Measurements from ENCODE around the gene NEK2.
"Not testable (repeated sequence)": the region's sequence is repeated elsewhere in the genome, so short reads cannot be mapped to it uniquely, and the experiment has no call there.

Gene NEK2

DNA sequence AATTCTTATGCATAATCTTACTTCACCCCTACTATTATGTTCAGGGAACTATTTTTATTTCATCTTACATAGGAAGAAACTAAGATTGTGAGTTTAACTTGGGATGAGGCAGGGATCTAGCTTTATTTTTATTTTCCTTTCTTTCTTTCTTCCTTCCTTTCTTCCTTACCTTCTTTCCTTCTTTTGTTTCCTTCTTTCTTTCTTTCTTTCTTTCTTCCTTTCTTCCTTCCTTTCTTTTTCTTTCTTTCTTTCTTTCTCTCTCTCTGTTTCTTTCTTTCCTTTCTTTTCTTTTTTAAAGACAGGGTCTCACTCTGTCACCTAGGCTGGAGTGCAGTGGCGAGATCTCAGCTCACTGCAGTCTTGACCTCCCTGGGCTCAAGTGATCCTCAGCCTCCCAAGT lies 28.9 kb downstream of the NEK2 start:
- Histone ChIP-seq H3K18ac (ENCODE audit: low read length) (no peak overlapping the region), H4K8ac (ENCODE audit: low read depth, low read length) (no peak overlapping the region), H3K79me1 (ENCODE audit: low read length) (no peaks in the 10 kb centered on the region), H2BK5ac (ENCODE audit: low read length) (no peak overlapping the region), H3K56ac (ENCODE audit: low read length) (no peak overlapping the region), H3K27ac (ENCODE audit: low read depth, low read length) (no peak overlapping the region), H3K27me3 (ENCODE audit: insufficient read depth, low read length, poor library complexity) (no peaks in the 10 kb centered on the region), H3K79me2 (ENCODE audit: control insufficient read depth, insufficient read depth, low read length) (no peaks in the 10 kb centered on the region), H4K5ac (ENCODE audit: low read length) (no peak overlapping the region), H3K36me3 (ENCODE audit: control insufficient read depth, insufficient read depth, low read length) (no peaks in the 10 kb centered on the region), H2BK120ac (ENCODE audit: low read depth, low read length) (no peak overlapping the region), H3K23ac (ENCODE audit: low read length) (no peak overlapping the region), H3K4me2 (ENCODE audit: low read length) (no peak overlapping the region), H2AK5ac (ENCODE audit: low read length) (no peak overlapping the region), H2BK15ac (replicated peaks; ENCODE audit: low read depth) (no peak overlapping the region), H3K4me1 (ENCODE audit: control insufficient read depth, low read depth, low read length) (peaks cover 2% of the 10 kb centered on the region), H3K4ac (ENCODE audit: low read depth, low read length) (no peak overlapping the region), H3K4me3 (ENCODE audit: low read length) (no peak overlapping the region), H3K9ac (ENCODE audit: low read length) (no peak overlapping the region)
- no CpG with 5 or more reads among the region's 1 CpG for WGBS (ENCODE audit: extremely low coverage, insufficient coverage, low lambda C conversion rate)
- no peak for DNase-seq

GRCh38 chr1:211645601-211646000 lies 29.8 kb downstream of the NEK2 start:
- H2BK120ac ChIP-seq (ENCODE audit: low read depth, low read length); H2BK5ac ChIP-seq (ENCODE audit: low read length); H3K56ac ChIP-seq (ENCODE audit: low read length); H2AK5ac ChIP-seq (ENCODE audit: low read length); H3K4me2 ChIP-seq (ENCODE audit: low read length); H3K79me1 ChIP-seq (ENCODE audit: low read length); H3K9ac ChIP-seq (ENCODE audit: low read length); H3K4me1 ChIP-seq (ENCODE audit: control insufficient read depth, low read depth, low read length); H3K18ac ChIP-seq (ENCODE audit: low read length); H3K23ac ChIP-seq (ENCODE audit: low read length); H3K4me3 ChIP-seq (ENCODE audit: low read length); H4K5ac ChIP-seq (ENCODE audit: low read length); H3K36me3 ChIP-seq (ENCODE audit: control insufficient read depth, insufficient read depth, low read length); H3K27me3 ChIP-seq (ENCODE audit: insufficient read depth, low read length, poor library complexity); DNase-seq; H4K8ac ChIP-seq (ENCODE audit: low read depth, low read length); H2BK15ac ChIP-seq (replicated peaks; ENCODE audit: low read depth); H3K79me2 ChIP-seq (ENCODE audit: control insufficient read depth, insufficient read depth, low read length); H3K27ac ChIP-seq (ENCODE audit: low read depth, low read length); H3K4ac ChIP-seq (ENCODE audit: low read depth, low read length): not testable (repeated sequence)
- no CpG with 5 or more reads among the region's 5 CpGs for WGBS (ENCODE audit: extremely low coverage, insufficient coverage, low lambda C conversion rate)

GRCh38 chr1:211644653-211645052 lies 30.8 kb downstream of the NEK2 start:
- H3K27me3 ChIP-seq (ENCODE audit: insufficient read depth, low read length, poor library complexity) = no peaks in the 10 kb centered on the region
- no peak overlapping the region for H4K8ac ChIP-seq (ENCODE audit: low read depth, low read length)
- H4K5ac ChIP-seq (ENCODE audit: low read length) = no peak overlapping the region
- H3K4me3 ChIP-seq (ENCODE audit: low read length) = no peak overlapping the region
- WGBS (ENCODE audit: extremely low coverage, insufficient coverage, low lambda C conversion rate) = no CpG with 5 or more reads among the region's 2 CpGs
- no peaks in the 10 kb centered on the region for H3K79me2 ChIP-seq (ENCODE audit: control insufficient read depth, insufficient read depth, low read length)
- H3K79me1 ChIP-seq (ENCODE audit: low read length) = no peaks in the 10 kb centered on the region
- H3K56ac ChIP-seq (ENCODE audit: low read length) = no peak overlapping the region
- no peak overlapping the region for H2AK5ac ChIP-seq (ENCODE audit: low read length)
- no peak overlapping the region for H2BK5ac ChIP-seq (ENCODE audit: low read length)
- no peak overlapping the region for H2BK120ac ChIP-seq (ENCODE audit: low read depth, low read length)
- peaks cover 2% of the 10 kb centered on the region for H3K4me1 ChIP-seq (ENCODE audit: control insufficient read depth, low read depth, low read length)
- H3K27ac ChIP-seq (ENCODE audit: low read depth, low read length) = no peak overlapping the region
- no peak overlapping the region for H3K18ac ChIP-seq (ENCODE audit: low read length)
- no peak overlapping the region for H3K4me2 ChIP-seq (ENCODE audit: low read length)
- H3K23ac ChIP-seq (ENCODE audit: low read length) = no peak overlapping the region
- H2BK15ac ChIP-seq (replicated peaks; ENCODE audit: low read depth) = no peak overlapping the region
- no peaks in the 10 kb centered on the region for H3K36me3 ChIP-seq (ENCODE audit: control insufficient read depth, insufficient read depth, low read length)
- no peak overlapping the region for H3K4ac ChIP-seq (ENCODE audit: low read depth, low read length)
- no peak overlapping the region for H3K9ac ChIP-seq (ENCODE audit: low read length)
- DNase-seq = no peak

DNA sequence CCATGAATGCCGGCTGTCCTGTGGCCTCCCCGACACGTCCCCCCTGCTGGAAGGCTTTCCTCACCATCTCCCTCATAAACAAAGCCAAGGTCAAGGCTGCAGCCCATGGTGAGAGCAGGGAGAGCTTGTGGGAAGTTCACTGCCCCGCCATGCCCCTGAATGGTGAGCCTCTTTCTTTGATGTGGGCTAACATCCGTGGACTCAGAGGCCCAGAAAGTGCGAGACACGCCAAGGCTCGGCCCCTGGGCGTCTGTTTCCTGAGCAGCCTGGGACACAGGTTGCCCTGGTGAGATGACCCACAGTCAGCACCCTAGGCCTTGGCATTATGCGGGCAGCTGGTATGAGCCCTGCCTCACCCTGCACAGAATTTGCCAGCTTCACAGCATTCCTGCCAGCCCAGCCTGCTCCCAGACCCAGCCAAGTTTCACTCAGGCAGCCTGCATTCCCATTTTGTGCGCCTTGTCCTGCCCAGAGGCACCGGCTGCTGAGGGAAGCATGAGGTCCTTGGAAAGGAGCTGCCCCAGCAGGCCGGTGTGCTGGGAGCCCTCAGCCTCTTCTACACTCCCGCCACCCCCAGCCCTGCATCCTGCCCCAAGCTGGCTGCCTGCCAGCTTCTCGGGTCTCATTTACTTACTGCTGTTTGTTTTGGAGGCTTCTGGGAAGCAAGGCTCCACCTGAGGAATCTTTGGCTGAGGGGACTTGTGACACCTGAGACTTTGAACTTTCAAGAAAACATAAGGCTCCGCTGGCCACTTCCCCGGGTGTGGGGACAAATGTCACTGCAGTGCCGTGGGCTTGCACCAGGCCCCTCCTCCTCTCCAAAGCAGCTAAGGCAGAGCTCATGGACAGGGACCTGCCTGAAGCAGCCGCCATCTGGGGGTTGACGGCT lies 31.9 kb downstream of the NEK2 start:
- Histone ChIP-seq H4K8ac (ENCODE audit: low read depth, low read length) (no peak overlapping the region), H2BK15ac (replicated peaks; ENCODE audit: low read depth) (no peak overlapping the region), H2BK5ac (ENCODE audit: low read length) (no peak overlapping the region), H2AK5ac (ENCODE audit: low read length) (no peak overlapping the region), H3K27ac (ENCODE audit: low read depth, low read length) (no peak overlapping the region), H3K4me2 (ENCODE audit: low read length) (no peak overlapping the region), H3K79me1 (ENCODE audit: low read length) (no peaks in the 10 kb centered on the region), H3K4me3 (ENCODE audit: low read length) (no peak overlapping the region), H3K4me1 (ENCODE audit: control insufficient read depth, low read depth, low read length) (peaks cover 2% of the 10 kb centered on the region), H3K79me2 (ENCODE audit: control insufficient read depth, insufficient read depth, low read length) (no peaks in the 10 kb centered on the region), H2BK120ac (ENCODE audit: low read depth, low read length) (no peak overlapping the region), H4K5ac (ENCODE audit: low read length) (no peak overlapping the region), H3K18ac (ENCODE audit: low read length) (no peak overlapping the region), H3K23ac (ENCODE audit: low read length) (no peak overlapping the region), H3K4ac (ENCODE audit: low read depth, low read length) (no peak overlapping the region), H3K27me3 (ENCODE audit: insufficient read depth, low read length, poor library complexity) (no peaks in the 10 kb centered on the region), H3K9ac (ENCODE audit: low read length) (no peak overlapping the region), H3K36me3 (ENCODE audit: control insufficient read depth, insufficient read depth, low read length) (no peaks in the 10 kb centered on the region), H3K56ac (ENCODE audit: low read length) (peak overlapping the region; percentile 45)
- WGBS (ENCODE audit: extremely low coverage, insufficient coverage, low lambda C conversion rate) = no CpG with 5 or more reads among the region's 20 CpGs
- peak; percentile 42 for DNase-seq

GRCh38 chr1:211642870-211643269 lies 32.6 kb downstream of the NEK2 start:
- Histone ChIP-seq H2BK15ac (replicated peaks; ENCODE audit: low read depth) (no peak overlapping the region), H4K5ac (ENCODE audit: low read length) (no peak overlapping the region), H3K4ac (ENCODE audit: low read depth, low read length) (no peak overlapping the region), H2BK120ac (ENCODE audit: low read depth, low read length) (no peak overlapping the region), H3K36me3 (ENCODE audit: control insufficient read depth, insufficient read depth, low read length) (no peaks in the 10 kb centered on the region), H3K56ac (ENCODE audit: low read length) (peak overlapping the region; percentile 26), H3K4me1 (ENCODE audit: control insufficient read depth, low read depth, low read length) (peaks cover 2% of the 10 kb centered on the region), H3K4me2 (ENCODE audit: low read length) (no peak overlapping the region), H3K79me1 (ENCODE audit: low read length) (no peaks in the 10 kb centered on the region), H3K9ac (ENCODE audit: low read length) (no peak overlapping the region), H2AK5ac (ENCODE audit: low read length) (no peak overlapping the region), H3K79me2 (ENCODE audit: control insufficient read depth, insufficient read depth, low read length) (no peaks in the 10 kb centered on the region), H2BK5ac (ENCODE audit: low read length) (no peak overlapping the region), H3K27ac (ENCODE audit: low read depth, low read length) (no peak overlapping the region), H3K18ac (ENCODE audit: low read length) (no peak overlapping the region), H3K27me3 (ENCODE audit: insufficient read depth, low read length, poor library complexity) (no peaks in the 10 kb centered on the region), H3K23ac (ENCODE audit: low read length) (no peak overlapping the region), H3K4me3 (ENCODE audit: low read length) (no peak overlapping the region), H4K8ac (ENCODE audit: low read depth, low read length) (no peak overlapping the region)
- DNase-seq = no peak
- WGBS (ENCODE audit: extremely low coverage, insufficient coverage, low lambda C conversion rate) = no CpG with 5 or more reads among the region's 4 CpGs

- DNase-seq = no peak
Measured at GRCh38 chr1:211641942-211642341, 33.5 kb downstream of the NEK2 start.

More at GRCh38 chr1:211641942-211642341, 33.5 kb downstream of the NEK2 start:
- no peak overlapping the region for H4K5ac ChIP-seq (ENCODE audit: low read length)
- H3K27me3 ChIP-seq (ENCODE audit: insufficient read depth, low read length, poor library complexity) = no peaks in the 10 kb centered on the region
- no peak overlapping the region for H4K8ac ChIP-seq (ENCODE audit: low read depth, low read length)
- no peak overlapping the region for H3K4me2 ChIP-seq (ENCODE audit: low read length)
- H3K79me1 ChIP-seq (ENCODE audit: low read length) = no peaks in the 10 kb centered on the region
- no peak overlapping the region for H3K23ac ChIP-seq (ENCODE audit: low read length)
- no peak overlapping the region for H3K4me3 ChIP-seq (ENCODE audit: low read length)
- H3K18ac ChIP-seq (ENCODE audit: low read length) = no peak overlapping the region
- WGBS (ENCODE audit: extremely low coverage, insufficient coverage, low lambda C conversion rate) = no CpG with 5 or more reads among the region's 2 CpGs
- no peak overlapping the region for H2BK5ac ChIP-seq (ENCODE audit: low read length)
- no peak overlapping the region for H3K4ac ChIP-seq (ENCODE audit: low read depth, low read length)
- H2AK5ac ChIP-seq (ENCODE audit: low read length) = no peak overlapping the region
- H3K9ac ChIP-seq (ENCODE audit: low read length) = no peak overlapping the region
- H3K36me3 ChIP-seq (ENCODE audit: control insufficient read depth, insufficient read depth, low read length) = no peaks in the 10 kb centered on the region
- no peak overlapping the region for H3K56ac ChIP-seq (ENCODE audit: low read length)
- no peak overlapping the region for H3K27ac ChIP-seq (ENCODE audit: low read depth, low read length)
- no peak overlapping the region for H2BK15ac ChIP-seq (replicated peaks; ENCODE audit: low read depth)
- H3K79me2 ChIP-seq (ENCODE audit: control insufficient read depth, insufficient read depth, low read length) = no peaks in the 10 kb centered on the region
- H2BK120ac ChIP-seq (ENCODE audit: low read depth, low read length) = no peak overlapping the region
- H3K4me1 ChIP-seq (ENCODE audit: control insufficient read depth, low read depth, low read length) = peaks cover 2% of the 10 kb centered on the region

All from mesendoderm (in vitro differentiated cells).